ENCODE data around the gene PRDX5. TPM values are rescaled to one million over a fixed set of nuclear protein-coding genes. Genes with fewer than 3 reads are reported as not detected.

The PRDX5 gene
- total RNA-seq, 1 experiment from 2014 or later = 306 TPM

GRCh38 chr11:64369440-64370421 is 51.8 kb downstream of the PRDX5 start:
- H3K36me3 ChIP-seq (ENCODE audit: control insufficient read depth, insufficient read depth, low read length) = peaks cover 2% of the 10 kb centered on the region

GRCh38 chr11:64371201-64371600 is 53.3 kb downstream of the PRDX5 start:
- no peak overlapping the region for H3K27ac Mint-ChIP-seq (ENCODE audit: unreplicated experiment)
- peaks cover 14% of the 10 kb centered on the region for H3K4me1 Mint-ChIP-seq (ENCODE audit: low read depth, unreplicated experiment)
- Histone ChIP-seq H3K27me3 (replicated peaks; ENCODE audit: control insufficient read depth, insufficient read depth, low read length) (no peaks in the 10 kb centered on the region), H3K36me3 (ENCODE audit: control insufficient read depth, insufficient read depth, low read length) (no peaks in the 10 kb centered on the region; the same call in 1 of the 2 replicates), H3K4me1 (peaks cover 11% of the 10 kb centered on the region), H3K4me3 (ENCODE audit: low read depth, low read length) (no peak overlapping the region), H3K9me3 (no peaks in the 10 kb centered on the region)
- ChIA-PET POLR2A (no interaction called here), CTCF (interaction anchor here (0.6 kb wide), 2 partner anchors 52 to 62 kb away, joined by 3 to 4 read pairs; no protein-coding TSS in a partner anchor)
- no peaks in the 10 kb centered on the region for H3K9me3 Mint-ChIP-seq (ENCODE audit: unreplicated experiment)
- intact Hi-C loops (cut with micrococcal nuclease; ENCODE audit: unreplicated experiment) = no loop called here
- H3K36me3 Mint-ChIP-seq (ENCODE audit: insufficient read depth, unreplicated experiment) = peaks cover 69% of the 10 kb centered on the region
- no TSS peak for BruUV-seq (replicated peaks)
- TF ChIP-seq CTCF (IDR thresholded peaks at IDR 0.05; ENCODE audit: insufficient read depth in 1 of 2, low read depth in 1 of 2, low read length in 1 of 2, severe bottlenecking in 1 of 2, unreplicated experiment in 1 of 2) = no peak
- H3K4me3 Mint-ChIP-seq (ENCODE audit: unreplicated experiment) = no peak overlapping the region
- no peaks in the 10 kb centered on the region for H3K27me3 Mint-ChIP-seq (ENCODE audit: insufficient read depth, unreplicated experiment)
- DNase-seq = no peak

More at GRCh38 chr11:64369440-64370421, 51.8 kb downstream of the PRDX5 start:
- Histone ChIP-seq H3K4me1 (peaks cover 13% of the 10 kb centered on the region), H3K9me3 (no peaks in the 10 kb centered on the region), H3K27me3 (replicated peaks; ENCODE audit: control insufficient read depth, insufficient read depth, low read length) (no peaks in the 10 kb centered on the region), H3K4me3 (ENCODE audit: low read depth, low read length) (no peak overlapping the region)
- intact Hi-C loops (cut with micrococcal nuclease; ENCODE audit: unreplicated experiment) = no loop called here
- peaks cover 15% of the 10 kb centered on the region for H3K4me1 Mint-ChIP-seq (ENCODE audit: low read depth, unreplicated experiment)
- no peak overlapping the region for H3K4me3 Mint-ChIP-seq (ENCODE audit: unreplicated experiment)
- CTCF ChIA-PET = no interaction called here
- peaks cover 84% of the 10 kb centered on the region for H3K36me3 Mint-ChIP-seq (ENCODE audit: insufficient read depth, unreplicated experiment)
- no peak for TF ChIP-seq CTCF (IDR thresholded peaks at IDR 0.05; ENCODE audit: insufficient read depth in 1 of 2, low read depth in 1 of 2, low read length in 1 of 2, severe bottlenecking in 1 of 2, unreplicated experiment in 1 of 2)
- no peak for DNase-seq
- no peaks in the 10 kb centered on the region for H3K27me3 Mint-ChIP-seq (ENCODE audit: insufficient read depth, unreplicated experiment)
- POLR2A ChIA-PET = no interaction called here
- no TSS peak for BruUV-seq (replicated peaks)
- no peak overlapping the region for H3K27ac Mint-ChIP-seq (ENCODE audit: unreplicated experiment)
- H3K9me3 Mint-ChIP-seq (ENCODE audit: unreplicated experiment) = no peaks in the 10 kb centered on the region

Small RNA genes lying within 50 kb of the gene (microRNA-seq; reads per million reads assigned to microRNA genes)
- gene MIR1237 (8.5 reads per million, percentile 46 among the genes with 10 or more reads in this experiment), gene MIR7155 (not detected)

Other genes with a start within 250 kb of the PRDX5 start
- 24.0 and 29.6 TPM in 2 replicates for gene MACROD1, start 152.0 kb upstream of the PRDX5 start, total RNA-seq (2022)
- gene STIP1, start 131.9 kb upstream of the PRDX5 start, total RNA-seq (2022) = 293 and 297 TPM in 2 replicates
- gene FERMT3, start 111.4 kb upstream of the PRDX5 start, total RNA-seq (2022) = 3.3 and 4.3 TPM in 2 replicates
- 32.1 and 36.8 TPM in 2 replicates for gene TRPT1, start 91.9 kb upstream of the PRDX5 start, total RNA-seq (2022)
- 31.9 and 33.4 TPM in 2 replicates for gene NUDT22, start 91.8 kb upstream of the PRDX5 start, total RNA-seq (2022)
- 22.3 and 22.9 TPM in 2 replicates for gene DNAJC4, start 87.6 kb upstream of the PRDX5 start, total RNA-seq (2022)
- gene VEGFB, start 83.5 kb upstream of the PRDX5 start, total RNA-seq (2022) = 60.6 and 61.7 TPM in 2 replicates
- gene FKBP2, start 77.0 kb upstream of the PRDX5 start, total RNA-seq (2022) = 70.2 and 76.8 TPM in 2 replicates
- gene PPP1R14B, start 71.2 kb upstream of the PRDX5 start, total RNA-seq (2022) = 162 and 185 TPM in 2 replicates
- gene PLCB3, start 66.6 kb upstream of the PRDX5 start, total RNA-seq (2022) = 37.5 and 40.6 TPM in 2 replicates
- 50.5 and 51.6 TPM in 2 replicates for gene BAD, start 33.5 kb upstream of the PRDX5 start, total RNA-seq (2022)
- 52.2 and 58.5 TPM in 2 replicates for gene GPR137, start 32.3 kb upstream of the PRDX5 start, total RNA-seq (2022)
- not detected in 2 replicates for gene KCNK4, start 26.8 kb upstream of the PRDX5 start, total RNA-seq (2022)
- gene CATSPERZ, start 17.8 kb upstream of the PRDX5 start, total RNA-seq (2022) = 12.8 and 16.7 TPM in 2 replicates
- gene ESRRA, start 12.6 kb upstream of the PRDX5 start, total RNA-seq (2022) = 66.9 and 71.7 TPM in 2 replicates
- gene TRMT112, start 562 bp upstream of the PRDX5 start, total RNA-seq (2022) = 235 and 246 TPM in 2 replicates
- 3.6 and 3.9 TPM in 2 replicates for gene CCDC88B, start 22.1 kb downstream of the PRDX5 start, total RNA-seq (2022)
- 95.7 and 98.6 TPM in 2 replicates for gene RPS6KA4, start 41.0 kb downstream of the PRDX5 start, total RNA-seq (2022)
- 9.1 and 11.2 TPM in 2 replicates for gene SLC22A11, start 237.8 kb downstream of the PRDX5 start, total RNA-seq (2022)